ENCODE data around the gene ADGRG7.

The ADGRG7 gene

GRCh38 chr3:100563228-100563627 lies 46.2 kb upstream of the ADGRG7 start:
- no peak overlapping the region for H3K9ac ChIP-seq
- no peak overlapping the region for H3K27ac ChIP-seq
- no peaks in the 10 kb centered on the region for H3K36me3 ChIP-seq (ENCODE audit: control insufficient read depth, insufficient read depth, low read length)

DNA sequence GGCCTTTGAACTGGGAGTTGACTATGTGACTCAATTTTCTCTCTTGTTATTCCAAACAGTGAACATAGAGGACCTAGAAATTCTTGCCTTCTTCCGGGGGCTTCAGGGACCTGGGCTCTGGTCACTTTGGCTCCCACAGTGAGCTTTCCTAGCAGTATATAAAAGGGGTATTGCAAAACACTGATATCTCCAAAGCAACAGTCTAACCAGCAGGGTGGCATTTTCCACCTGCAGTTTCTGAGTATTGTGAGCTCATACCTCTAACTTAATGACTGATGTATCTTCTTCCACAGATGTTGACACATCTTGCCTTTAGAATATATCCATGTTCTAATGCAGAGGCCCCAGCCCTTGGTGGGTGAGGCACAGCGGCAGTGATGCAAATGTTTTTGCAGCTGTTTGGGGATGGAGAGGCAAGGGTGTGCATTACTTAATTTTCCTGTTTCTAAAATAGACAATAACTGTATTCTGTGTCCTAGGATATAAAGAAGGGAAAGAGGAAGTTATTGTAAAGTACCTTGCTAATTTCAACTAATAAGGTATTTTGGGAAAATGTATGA lies 45.7 kb upstream of the ADGRG7 start:
- no peaks in the 10 kb centered on the region for H3K27me3 ChIP-seq (ENCODE audit: control insufficient read depth, insufficient read depth, low read length)
- H3K4me1 ChIP-seq = no peaks in the 10 kb centered on the region
- no peak overlapping the region for H3K4me3 ChIP-seq (ENCODE audit: low read depth, low read length)
- no peak overlapping the region for H2AFZ ChIP-seq
- no peaks in the 10 kb centered on the region for H3K36me3 ChIP-seq (ENCODE audit: control insufficient read depth, insufficient read depth, low read length)
- H3K4me2 ChIP-seq (ENCODE audit: low read length) = no peak overlapping the region
- H3K27ac ChIP-seq = no peak overlapping the region
- H3K9ac ChIP-seq = no peak overlapping the region
- no peaks in the 10 kb centered on the region for H3K79me2 ChIP-seq
- no peaks in the 10 kb centered on the region for H3K9me3 ChIP-seq (ENCODE audit: control insufficient read depth, low read length)
- TF ChIP-seq CTCF (IDR thresholded peaks at IDR 0.05) = no peak

More at GRCh38 chr3:100563228-100563627, 46.2 kb upstream of the ADGRG7 start:
- no peak for TF ChIP-seq CTCF (IDR thresholded peaks at IDR 0.05)
- Histone ChIP-seq H3K27me3 (ENCODE audit: control insufficient read depth, insufficient read depth, low read length) (no peaks in the 10 kb centered on the region), H3K9me3 (ENCODE audit: control insufficient read depth, low read length) (no peaks in the 10 kb centered on the region), H3K4me2 (ENCODE audit: low read length) (no peak overlapping the region), H3K4me1 (no peaks in the 10 kb centered on the region), H3K4me3 (ENCODE audit: low read depth, low read length) (no peak overlapping the region), H3K79me2 (no peaks in the 10 kb centered on the region), H2AFZ (no peak overlapping the region)

- TF ChIP-seq CTCF (IDR thresholded peaks at IDR 0.05) = no peak
- H3K27me3 ChIP-seq (ENCODE audit: control insufficient read depth, insufficient read depth, low read length) = no peaks in the 10 kb centered on the region
- no peak overlapping the region for H3K4me2 ChIP-seq (ENCODE audit: low read length)
- no peak overlapping the region for H3K27ac ChIP-seq
- no peak overlapping the region for H3K9ac ChIP-seq
- no peak overlapping the region for H3K4me3 ChIP-seq (ENCODE audit: low read depth, low read length)
- no peak overlapping the region for H2AFZ ChIP-seq
- no peaks in the 10 kb centered on the region for H3K36me3 ChIP-seq (ENCODE audit: control insufficient read depth, insufficient read depth, low read length)
- H3K4me1 ChIP-seq = no peaks in the 10 kb centered on the region
- H3K9me3 ChIP-seq (ENCODE audit: control insufficient read depth, low read length) = no peaks in the 10 kb centered on the region
- no peaks in the 10 kb centered on the region for H3K79me2 ChIP-seq
Observed at GRCh38 chr3:100570811-100571210, 38.6 kb upstream of the ADGRG7 start.

DNA sequence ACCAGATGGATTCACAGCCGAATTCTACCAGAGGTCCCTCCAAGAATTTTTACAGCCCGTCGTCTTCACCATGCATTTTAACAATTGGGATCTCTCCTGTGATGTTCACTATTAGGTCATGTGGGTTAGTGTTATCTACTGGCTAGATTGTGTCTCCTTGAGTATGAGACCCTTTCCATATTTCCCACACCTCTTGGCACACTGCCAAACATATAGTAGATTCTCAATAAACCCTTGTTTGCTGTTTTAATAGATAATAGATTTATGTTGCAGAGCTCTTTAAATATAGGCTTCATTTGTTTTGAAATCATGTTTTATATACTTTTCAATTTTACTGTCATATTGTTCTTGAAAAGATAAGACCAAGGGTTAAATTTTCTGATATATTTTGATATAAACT lies 34.9 kb upstream of the ADGRG7 start:
- Histone ChIP-seq H3K9me3 (ENCODE audit: control insufficient read depth, low read length) (no peaks in the 10 kb centered on the region), H3K9ac (no peak overlapping the region), H3K79me2 (no peaks in the 10 kb centered on the region), H3K36me3 (ENCODE audit: control insufficient read depth, insufficient read depth, low read length) (no peaks in the 10 kb centered on the region), H3K27me3 (ENCODE audit: control insufficient read depth, insufficient read depth, low read length) (no peaks in the 10 kb centered on the region), H3K4me2 (ENCODE audit: low read length) (no peak overlapping the region), H3K4me1 (no peaks in the 10 kb centered on the region), H3K4me3 (ENCODE audit: low read depth, low read length) (no peak overlapping the region), H2AFZ (no peak overlapping the region), H3K27ac (no peak overlapping the region)
- TF ChIP-seq CTCF (IDR thresholded peaks at IDR 0.05) = no peak

DNA sequence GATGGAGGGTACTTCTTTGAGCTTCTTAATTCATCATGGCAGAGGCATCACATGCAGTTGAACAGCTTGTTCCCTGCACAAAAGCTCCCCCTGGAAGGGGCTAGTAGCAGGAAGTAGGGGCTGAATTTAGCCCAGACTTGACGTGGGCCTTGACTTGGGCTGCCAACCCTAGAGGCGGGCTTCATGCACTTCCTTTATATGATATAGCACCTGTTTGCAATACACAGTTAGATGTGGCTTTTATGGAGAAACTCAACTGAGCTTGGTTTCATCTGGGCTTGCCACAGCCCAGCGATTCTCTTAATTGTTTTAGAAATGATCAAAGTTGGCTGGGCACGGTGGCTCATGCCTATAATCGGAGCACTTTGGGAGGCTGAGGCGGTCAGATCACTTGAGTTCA lies 33.7 kb upstream of the ADGRG7 start:
- Histone ChIP-seq H2AFZ (no peak overlapping the region), H3K4me3 (ENCODE audit: low read depth, low read length) (no peak overlapping the region), H3K36me3 (ENCODE audit: control insufficient read depth, insufficient read depth, low read length) (no peaks in the 10 kb centered on the region), H3K27me3 (ENCODE audit: control insufficient read depth, insufficient read depth, low read length) (no peaks in the 10 kb centered on the region), H3K9ac (no peak overlapping the region), H3K9me3 (ENCODE audit: control insufficient read depth, low read length) (no peaks in the 10 kb centered on the region), H3K4me1 (no peaks in the 10 kb centered on the region), H3K4me2 (ENCODE audit: low read length) (no peak overlapping the region), H3K27ac (no peak overlapping the region), H3K79me2 (no peaks in the 10 kb centered on the region)
- no peak for TF ChIP-seq CTCF (IDR thresholded peaks at IDR 0.05)
